Immature natural killer cell (primary cell): Measurements from ENCODE around the gene KRT78. TPM values are rescaled to one million over a fixed set of nuclear protein-coding genes. Genes with fewer than 3 reads are reported as not detected.

ENCODE experiments used
- DNase-seq, 3 donors: peaks; one replicate each; pipeline ENCODE4 v3.0.0; 2022; ENCODE audit warnings: mixed read lengths in 1 of 3
- H3K27ac Mint-ChIP-seq, 6 donors: one replicate each; pipeline ENCODE4 v1.8.0; 2020; ENCODE audit warnings: mixed read lengths in 6 of 6, mild to moderate bottlenecking in 5 of 6, inconsistent platforms in 4 of 6, moderate library complexity in 3 of 6
- H3K27me3 Mint-ChIP-seq, 3 donors: one replicate each; pipeline ENCODE4 v1.8.0; 2020 to 2021; ENCODE audit warnings: low read depth in 3 of 3, mild to moderate bottlenecking in 3 of 3, mixed read lengths in 3 of 3, moderate library complexity in 3 of 3, inconsistent platforms in 1 of 3
- H3K36me3 Mint-ChIP-seq, 3 donors: one replicate each; pipeline ENCODE4 v1.8.0; 2020; ENCODE audit warnings: mixed read lengths in 3 of 3, inconsistent platforms in 2 of 3, mild to moderate bottlenecking in 2 of 3
- H3K4me1 Mint-ChIP-seq, 2 donors: one replicate each; pipeline ENCODE4 v1.8.0; 2020; ENCODE audit warnings: inconsistent platforms in 2 of 2, mild to moderate bottlenecking in 2 of 2, mixed read lengths in 2 of 2, moderate library complexity in 1 of 2
- H3K4me3 Mint-ChIP-seq, 5 donors: one replicate each; pipeline ENCODE4 v1.8.0; 2020; ENCODE audit warnings: mild to moderate bottlenecking in 5 of 5, mixed read lengths in 5 of 5, inconsistent platforms in 3 of 5, moderate library complexity in 3 of 5
- H3K9me3 Mint-ChIP-seq, 6 donors: one replicate each; pipeline ENCODE4 v1.8.0; 2020; ENCODE audit warnings: mild to moderate bottlenecking in 6 of 6, mixed read lengths in 6 of 6, inconsistent platforms in 4 of 6, moderate library complexity in 3 of 6
- polyA plus RNA-seq, 3 donors: library from polyadenylated mRNA; unstranded; fragments of 300-500 nt; fragmentation: Illumina TruSeq; gene quantifications; one replicate each; pipeline ENCODE4 v1.2.3, GENCODE V29; 2021

The KRT78 gene
- polyA plus RNA-seq, 3 donors from 2014 or later = 0.28 TPM; not detected in 2

GRCh38 chr12:52839436-52840105, 9.2 kb downstream of the KRT78 start:
- no peaks in the 10 kb centered on the region for H3K36me3 Mint-ChIP-seq
- DNase-seq = no peak
- H3K27ac Mint-ChIP-seq = no peak overlapping the region
- no peak overlapping the region for H3K4me3 Mint-ChIP-seq
- H3K9me3 Mint-ChIP-seq = no peaks in the 10 kb centered on the region
- peaks cover 34 to 43% of the 10 kb centered on the region in 2 donors for H3K4me1 Mint-ChIP-seq
- peaks cover 0 to 11% (median 9%) of the 10 kb centered on the region in 3 donors for H3K27me3 Mint-ChIP-seq

GRCh38 chr12:52838609-52839435, 10.0 kb downstream of the KRT78 start:
- H3K4me1 Mint-ChIP-seq = peaks cover 34 to 43% of the 10 kb centered on the region in 2 donors
- peaks cover 0 to 11% (median 9%) of the 10 kb centered on the region in 3 donors for H3K27me3 Mint-ChIP-seq
- DNase-seq = no peak
- H3K27ac Mint-ChIP-seq = peak overlapping the region in 1 of 6 donors; percentile 70
- H3K4me3 Mint-ChIP-seq = no peak overlapping the region
- H3K9me3 Mint-ChIP-seq = no peaks in the 10 kb centered on the region
- no peaks in the 10 kb centered on the region for H3K36me3 Mint-ChIP-seq

- H3K4me1 Mint-ChIP-seq = peaks cover 34 to 43% of the 10 kb centered on the region in 2 donors
These were observed 10.8 kb downstream of the KRT78 start for GRCh38 chr12:52837781-52838608.

GRCh38 chr12:52837413-52837741, 11.4 kb downstream of the KRT78 start:
- Mint-ChIP-seq H3K36me3 (no peaks in the 10 kb centered on the region), H3K4me3 (peak overlapping the region in 4 of 5 donors; percentile 34 to 71 (median 70)), H3K9me3 (no peaks in the 10 kb centered on the region), H3K27me3 (peaks cover 0 to 11% (median 9%) of the 10 kb centered on the region in 3 donors), H3K4me1 (peaks cover 32 to 41% of the 10 kb centered on the region in 2 donors), H3K27ac (peak overlapping the region; percentile 32 to 96 (median 88))
- peak in 2 of 3 donors; percentile 10 to 11 for DNase-seq

More at GRCh38 chr12:52837781-52838608, 10.8 kb downstream of the KRT78 start:
- Mint-ChIP-seq H3K36me3 (no peaks in the 10 kb centered on the region), H3K9me3 (no peaks in the 10 kb centered on the region), H3K27me3 (peaks cover 0 to 11% (median 9%) of the 10 kb centered on the region in 3 donors), H3K4me3 (peak overlapping the region in 2 of 5 donors; percentile 70 to 71), H3K27ac (peak overlapping the region in 3 of 6 donors; percentile 60 to 96 (median 94))
- DNase-seq = no peak

GRCh38 chr12:52836491-52837412, 12.0 kb downstream of the KRT78 start:
- no peaks in the 10 kb centered on the region for H3K36me3 Mint-ChIP-seq
- peak overlapping the region; percentile 84 to 96 (median 88) for H3K27ac Mint-ChIP-seq
- no peak for DNase-seq
- peaks cover 0 to 11% (median 9%) of the 10 kb centered on the region in 3 donors for H3K27me3 Mint-ChIP-seq
- H3K4me1 Mint-ChIP-seq = peaks cover 30 to 36% of the 10 kb centered on the region in 2 donors
- peak overlapping the region; percentile 18 to 71 (median 70) for H3K4me3 Mint-ChIP-seq
- no peaks in the 10 kb centered on the region for H3K9me3 Mint-ChIP-seq

- Mint-ChIP-seq H3K9me3 (no peaks in the 10 kb centered on the region), H3K27me3 (peaks cover 0 to 11% (median 9%) of the 10 kb centered on the region in 3 donors), H3K36me3 (no peaks in the 10 kb centered on the region), H3K4me1 (peaks cover 30 to 36% of the 10 kb centered on the region in 2 donors), H3K27ac (peak overlapping the region; percentile 84 to 96 (median 88)), H3K4me3 (peak overlapping the region; percentile 5 to 71 (median 18))
- DNase-seq = peak; percentile 68 to 77 (median 71)
These were observed 12.7 kb downstream of the KRT78 start for GRCh38 chr12:52836042-52836466.

- no peaks in the 10 kb centered on the region for H3K36me3 Mint-ChIP-seq
- DNase-seq = no peak
- peaks cover 30 to 36% of the 10 kb centered on the region in 2 donors for H3K4me1 Mint-ChIP-seq
- H3K27me3 Mint-ChIP-seq = peaks cover 0 to 11% (median 9%) of the 10 kb centered on the region in 3 donors
- no peaks in the 10 kb centered on the region for H3K9me3 Mint-ChIP-seq
- H3K27ac Mint-ChIP-seq = peak overlapping the region; percentile 84 to 96 (median 88)
- peak overlapping the region in 4 of 5 donors; percentile 5 to 71 (median 43) for H3K4me3 Mint-ChIP-seq
These were observed 13.3 kb downstream of the KRT78 start for GRCh38 chr12:52835271-52836041.

- Mint-ChIP-seq H3K27ac (peak overlapping the region in 4 of 6 donors; percentile 45 to 96 (median 62)), H3K4me1 (peaks cover 30 to 36% of the 10 kb centered on the region in 2 donors)
These were observed 14.1 kb downstream of the KRT78 start for GRCh38 chr12:52834727-52835001.

GRCh38 chr12:52833922-52834726, 14.7 kb downstream of the KRT78 start, which contains the start of gene KRT79:
Gene KRT79, minus strand, starts transcription at chr12:52834311. Its CDS starts 51 bp downstream, at chr12:52834260.
- H3K9me3 Mint-ChIP-seq = peaks cover 0 to 2% (median 0%) of the 10 kb centered on the region in 6 donors
- no peaks in the 10 kb centered on the region for H3K36me3 Mint-ChIP-seq
- DNase-seq = no peak
- H3K27me3 Mint-ChIP-seq = peaks cover 0 to 10% (median 9%) of the 10 kb centered on the region in 3 donors
- H3K4me1 Mint-ChIP-seq = peaks cover 30 to 36% of the 10 kb centered on the region in 2 donors
- H3K27ac Mint-ChIP-seq = peak within 1 kb of the TSS in 4 of 6 donors; percentile 62 to 96 (median 91)
- H3K4me3 Mint-ChIP-seq = no peak within 1 kb of the TSS

More at GRCh38 chr12:52834727-52835001, 14.1 kb downstream of the KRT78 start:
- DNase-seq = no peak
- Mint-ChIP-seq H3K9me3 (peaks cover 0 to 2% (median 0%) of the 10 kb centered on the region in 6 donors), H3K4me3 (no peak overlapping the region), H3K36me3 (no peaks in the 10 kb centered on the region), H3K27me3 (peaks cover 0 to 10% (median 9%) of the 10 kb centered on the region in 3 donors)

- peaks cover 0 to 10% (median 5%) of the 10 kb centered on the region in 3 donors for H3K27me3 Mint-ChIP-seq
- H3K27ac Mint-ChIP-seq = peak overlapping the region in 3 of 6 donors; percentile 32 to 77 (median 53)
- no peaks in the 10 kb centered on the region for H3K36me3 Mint-ChIP-seq
- DNase-seq = no peak
- no peak overlapping the region for H3K4me3 Mint-ChIP-seq
- peaks cover 0 to 2% (median 0%) of the 10 kb centered on the region in 6 donors for H3K9me3 Mint-ChIP-seq
- H3K4me1 Mint-ChIP-seq = peaks cover 27 to 30% of the 10 kb centered on the region in 2 donors
These were observed 15.5 kb downstream of the KRT78 start for GRCh38 chr12:52832985-52833905.
